Measurements from ENCODE around the gene MCC. TPM values are rescaled to one million over a fixed set of nuclear protein-coding genes. Genes with fewer than 3 reads are reported as not detected.
A peak's percentile ranks its signal among the peaks of the same experiment; 100 is the strongest.

The MCC gene
- total and polyA plus RNA-seq, 5 experiments from 2014 or later, result 1.2 to 4.6 (median 2.0) TPM

- H3K4me3 Mint-ChIP-seq, result no peak overlapping the region
- POLR2A ChIA-PET, result no interaction called here
- peaks cover 0 to 5% (median 3%) of the 10 kb centered on the region in 3 donors for H3K36me3 Mint-ChIP-seq
- H3K27me3 Mint-ChIP-seq, result no peaks in the 10 kb centered on the region
- peak overlapping the region in 1 of 10 donors; percentile 84 for H3K27ac Mint-ChIP-seq
- H3K4me1 Mint-ChIP-seq, result peaks cover 38 to 51% (median 45%) of the 10 kb centered on the region in 4 donors
- ATAC-seq (no peak), DNase-seq (peak in 1 of 10 donors; percentile 4)
- no peaks in the 10 kb centered on the region for H3K9me3 Mint-ChIP-seq
Measured at GRCh38 chr5:113067635-113068344, 420.5 kb downstream of the MCC start.

- Mint-ChIP-seq H3K27ac (peak overlapping the region in 5 of 10 donors; percentile 1 to 84 (median 79)), H3K4me1 (peaks cover 51 to 65% (median 53%) of the 10 kb centered on the region in 4 donors), H3K9me3 (no peaks in the 10 kb centered on the region), H3K4me3 (peak overlapping the region in 4 of 10 donors; percentile 22 to 59 (median 30)), H3K36me3 (peaks cover 0 to 5% (median 3%) of the 10 kb centered on the region in 3 donors), H3K27me3 (no peaks in the 10 kb centered on the region)
- ATAC-seq (no peak), DNase-seq (no peak)
- POLR2A ChIA-PET, result no interaction called here
Measured at GRCh38 chr5:113065626-113066025, 422.6 kb downstream of the MCC start.

- Mint-ChIP-seq H3K27me3 (no peaks in the 10 kb centered on the region), H3K36me3 (peaks cover 0 to 5% (median 3%) of the 10 kb centered on the region in 3 donors), H3K9me3 (no peaks in the 10 kb centered on the region), H3K4me1 (peaks cover 56 to 70% (median 58%) of the 10 kb centered on the region in 4 donors), H3K27ac (peak overlapping the region in 5 of 10 donors; percentile 39 to 90 (median 81)), H3K4me3 (peak overlapping the region in 4 of 10 donors; percentile 12 to 59 (median 26))
- ATAC-seq, result peak in 1 of 2 donors; percentile 35
- no peak for DNase-seq
- POLR2A ChIA-PET, result interaction anchor here (1.8 kb wide), 1 partner anchor 9 kb away, joined by 9 read pairs; no protein-coding TSS in a partner anchor
Measured at GRCh38 chr5:113064806-113065205, 423.4 kb downstream of the MCC start.

- Mint-ChIP-seq H3K27me3 (no peaks in the 10 kb centered on the region), H3K4me1 (peaks cover 60 to 78% (median 63%) of the 10 kb centered on the region in 4 donors), H3K27ac (peak overlapping the region in 6 of 10 donors; percentile 29 to 90 (median 76)), H3K9me3 (no peaks in the 10 kb centered on the region), H3K4me3 (peak overlapping the region in 2 of 10 donors; percentile 67 to 76), H3K36me3 (peaks cover 0 to 5% (median 3%) of the 10 kb centered on the region in 3 donors)
- ATAC-seq, result no peak
- POLR2A ChIA-PET, result interaction anchor here (1.8 kb wide), 1 partner anchor 10 kb away, joined by 9 read pairs; no protein-coding TSS in a partner anchor
- DNase-seq, result no peak
Measured at GRCh38 chr5:113063927-113064326, 424.3 kb downstream of the MCC start.

- POLR2A ChIA-PET, result interaction anchor here (1.0 to 2.1 kb wide), 3 partner anchors 9 to 11 kb away, joined by 3 to 9 read pairs (median 5); no protein-coding TSS in a partner anchor
- peak overlapping the region in 6 of 10 donors; percentile 11 to 76 (median 58) for H3K4me3 Mint-ChIP-seq
- ATAC-seq, result no peak
- H3K36me3 Mint-ChIP-seq, result peaks cover 0 to 2% (median 0%) of the 10 kb centered on the region in 3 donors
- H3K27me3 Mint-ChIP-seq, result no peaks in the 10 kb centered on the region
- DNase-seq, result no peak
- peaks cover 63 to 82% (median 64%) of the 10 kb centered on the region in 4 donors for H3K4me1 Mint-ChIP-seq
- no peaks in the 10 kb centered on the region for H3K9me3 Mint-ChIP-seq
- H3K27ac Mint-ChIP-seq, result peak overlapping the region; percentile 27 to 90 (median 68)
Measured at GRCh38 chr5:113062869-113063508, 425.3 kb downstream of the MCC start.

- DNase-seq, result peak in 2 of 10 donors; percentile 30 to 39
- peaks cover 63 to 86% (median 66%) of the 10 kb centered on the region in 4 donors for H3K4me1 Mint-ChIP-seq
- H3K27ac Mint-ChIP-seq, result peak overlapping the region in 9 of 10 donors; percentile 31 to 90 (median 70)
- no peaks in the 10 kb centered on the region for H3K27me3 Mint-ChIP-seq
- ATAC-seq, result peak in 1 of 2 donors; percentile 55
- H3K9me3 Mint-ChIP-seq, result no peaks in the 10 kb centered on the region
- POLR2A ChIA-PET, result interaction anchor here (1.0 to 2.1 kb wide), 2 partner anchors 10 to 11 kb away, joined by 3 to 5 read pairs; no protein-coding TSS in a partner anchor
- H3K36me3 Mint-ChIP-seq, result no peaks in the 10 kb centered on the region
- peak overlapping the region in 9 of 10 donors; percentile 9 to 76 (median 51) for H3K4me3 Mint-ChIP-seq
Measured at GRCh38 chr5:113061846-113062780, 426.1 kb downstream of the MCC start.

- Mint-ChIP-seq H3K4me1 (peaks cover 54 to 75% (median 62%) of the 10 kb centered on the region in 4 donors), H3K36me3 (no peaks in the 10 kb centered on the region)
- DNase-seq, result no peak
Measured at GRCh38 chr5:113060408-113061025, 427.7 kb downstream of the MCC start.

GRCh38 chr5:113059232-113060040 lies 428.8 kb downstream of the MCC start:
- POLR2A ChIA-PET, result interaction anchor here (1.3 to 1.7 kb wide), 2 partner anchors 36 to 83 kb away, joined by 3 to 5 read pairs; partner anchors contain the start of gene DCP2
- H3K9me3 Mint-ChIP-seq, result no peaks in the 10 kb centered on the region
- DNase-seq, result no peak
- no peaks in the 10 kb centered on the region for H3K36me3 Mint-ChIP-seq
- ATAC-seq, result no peak
- peak overlapping the region in 7 of 10 donors; percentile 30 to 76 (median 57) for H3K4me3 Mint-ChIP-seq
- H3K27ac Mint-ChIP-seq, result peak overlapping the region in 9 of 10 donors; percentile 35 to 88 (median 52)
- H3K4me1 Mint-ChIP-seq, result peaks cover 45 to 64% (median 53%) of the 10 kb centered on the region in 4 donors
- no peaks in the 10 kb centered on the region for H3K27me3 Mint-ChIP-seq

More at GRCh38 chr5:113060408-113061025, 427.7 kb downstream of the MCC start:
- POLR2A ChIA-PET, result interaction anchor here (0.6 to 2.1 kb wide), 4 partner anchors 12 to 84 kb away, joined by 3 to 5 read pairs (median 4); partner anchors contain the start of gene DCP2
- H3K27ac Mint-ChIP-seq, result peak overlapping the region in 7 of 10 donors; percentile 2 to 90 (median 66)
- no peaks in the 10 kb centered on the region for H3K9me3 Mint-ChIP-seq
- H3K27me3 Mint-ChIP-seq, result no peaks in the 10 kb centered on the region
- peak overlapping the region in 1 of 10 donors; percentile 76 for H3K4me3 Mint-ChIP-seq
- ATAC-seq, result no peak

GRCh38 chr5:113058706-113059226 lies 429.5 kb downstream of the MCC start:
- ATAC-seq, result peak in 1 of 2 donors; percentile 42
- Mint-ChIP-seq H3K4me1 (peaks cover 41 to 57% (median 51%) of the 10 kb centered on the region in 4 donors), H3K27ac (peak overlapping the region in 9 of 10 donors; percentile 35 to 86 (median 48)), H3K9me3 (no peaks in the 10 kb centered on the region), H3K4me3 (peak overlapping the region in 6 of 10 donors; percentile 32 to 76 (median 62)), H3K36me3 (peaks cover 0 to 3% (median 0%) of the 10 kb centered on the region in 3 donors), H3K27me3 (no peaks in the 10 kb centered on the region)
- DNase-seq, result no peak
- POLR2A ChIA-PET, result interaction anchor here (1.3 kb wide), 1 partner anchor 36 kb away, joined by 3 read pairs; no protein-coding TSS in a partner anchor

- Mint-ChIP-seq H3K9me3 (no peaks in the 10 kb centered on the region), H3K4me1 (peaks cover 38 to 52% (median 47%) of the 10 kb centered on the region in 4 donors), H3K27ac (peak overlapping the region in 2 of 10 donors; percentile 84 to 86), H3K27me3 (no peaks in the 10 kb centered on the region), H3K36me3 (peaks cover 0 to 5% (median 0%) of the 10 kb centered on the region in 3 donors), H3K4me3 (peak overlapping the region in 1 of 10 donors; percentile 76)
- DNase-seq (no peak), ATAC-seq (no peak)
- POLR2A ChIA-PET, result no interaction called here
Measured at GRCh38 chr5:113058269-113058668, 430.0 kb downstream of the MCC start.
